GM21717 (cell line): ENCODE data around the gene HSP90AB1.

Experiments
- ATAC-seq: cut with Tn5 transposase; IDR thresholded peaks from one replicate; pipeline ENCODE4 v1.9.1; 2021; ENCODE audit warnings: mild to moderate bottlenecking, moderate library complexity; ENCODE audit not compliant: unreplicated experiment

The HSP90AB1 gene

DNA sequence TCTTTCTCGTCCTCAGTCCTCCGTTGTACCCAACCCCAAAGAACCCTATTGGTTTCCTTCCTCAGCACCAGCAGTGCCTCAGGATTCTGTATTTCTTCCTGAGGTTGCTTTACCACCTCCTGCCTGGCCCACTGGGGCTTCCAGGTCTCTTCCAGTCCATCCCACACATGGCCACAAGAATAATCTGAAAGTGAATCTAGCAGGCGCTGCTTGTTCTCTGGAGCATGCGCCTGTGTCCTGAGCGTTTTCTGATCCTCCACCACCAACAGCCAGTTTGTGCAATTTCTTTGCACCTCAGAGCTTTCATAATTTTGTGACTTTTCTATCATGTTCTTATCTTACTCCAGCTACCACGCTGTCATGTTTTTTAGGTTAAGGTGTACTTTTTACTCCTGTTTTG is 11.6 kb upstream of the HSP90AB1 start:
- no peak for ATAC-seq

DNA sequence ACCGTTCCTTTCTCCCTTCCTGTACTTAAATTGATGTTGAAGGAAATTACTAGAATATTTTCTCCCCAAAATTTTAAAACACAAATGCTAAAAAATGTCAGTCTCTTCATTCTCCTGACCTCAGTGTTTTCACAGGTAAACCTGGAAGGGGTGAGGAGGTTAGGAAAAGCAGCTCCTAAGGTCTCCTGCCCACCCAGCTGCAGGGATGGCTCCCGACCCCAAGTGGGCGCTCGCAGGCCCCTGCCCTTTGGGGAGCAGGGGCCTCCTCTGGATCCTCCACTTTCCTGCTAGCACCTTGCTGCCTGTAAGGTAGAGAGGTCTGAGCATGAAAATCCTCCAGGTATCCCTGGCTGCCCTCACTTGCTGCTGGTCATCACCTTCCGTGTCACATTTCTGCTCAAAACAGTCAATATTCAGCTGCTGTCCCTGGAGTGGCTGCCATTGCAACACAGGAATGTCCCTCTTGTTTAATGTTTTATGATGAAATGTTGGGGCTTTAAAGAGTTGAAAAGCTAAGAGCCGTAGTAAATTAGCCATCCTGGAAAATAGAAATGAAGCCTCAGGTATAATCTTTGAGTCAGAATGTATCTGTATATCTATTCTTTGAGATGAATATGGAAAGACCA is 10.9 kb upstream of the HSP90AB1 start:
- no peak for ATAC-seq

- peak; percentile 56 for ATAC-seq
Observed at GRCh38 chr6:44237021-44237812, 9.7 kb upstream of the HSP90AB1 start.

- peak; percentile 75 for ATAC-seq
Observed at GRCh38 chr6:44237813-44238433, 9.0 kb upstream of the HSP90AB1 start.

DNA sequence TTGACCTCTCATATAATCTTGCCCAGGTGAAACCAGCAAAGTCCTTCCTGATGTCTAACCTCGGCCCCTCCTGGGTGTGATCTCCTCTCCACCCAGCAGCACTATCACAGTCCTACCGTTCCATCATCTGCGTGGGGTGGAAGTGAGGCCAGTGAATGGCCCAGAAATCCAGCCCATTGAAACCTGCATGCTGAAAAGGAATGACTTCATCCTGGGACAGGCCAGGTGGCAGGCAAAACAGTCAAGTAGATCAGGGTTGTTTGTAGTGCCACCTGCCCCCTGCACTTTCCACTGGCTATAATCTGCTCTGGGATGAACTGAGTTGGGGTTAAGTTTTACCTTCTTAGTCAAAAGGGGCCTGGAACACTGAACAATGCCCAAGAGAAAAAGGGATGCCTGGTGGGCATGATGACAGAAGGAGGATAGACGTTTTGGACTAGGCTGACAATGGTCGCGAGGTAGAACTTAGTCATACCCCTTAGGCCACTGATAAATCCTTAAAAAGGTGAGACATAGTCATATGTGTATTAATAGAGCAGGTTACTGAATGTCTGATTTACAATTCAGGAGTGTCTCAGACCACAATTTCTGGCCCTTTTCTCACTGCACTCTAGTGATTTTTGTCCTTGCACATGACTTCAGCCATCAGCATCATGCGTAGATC is 8.1 kb upstream of the HSP90AB1 start:
- ATAC-seq: no peak

- ATAC-seq: no peak
Observed at GRCh38 chr6:44243345-44243744, 3.6 kb upstream of the HSP90AB1 start.

- ATAC-seq: no peak
Observed at GRCh38 chr6:44245391-44245911, 1.4 kb upstream of the HSP90AB1 start.

DNA sequence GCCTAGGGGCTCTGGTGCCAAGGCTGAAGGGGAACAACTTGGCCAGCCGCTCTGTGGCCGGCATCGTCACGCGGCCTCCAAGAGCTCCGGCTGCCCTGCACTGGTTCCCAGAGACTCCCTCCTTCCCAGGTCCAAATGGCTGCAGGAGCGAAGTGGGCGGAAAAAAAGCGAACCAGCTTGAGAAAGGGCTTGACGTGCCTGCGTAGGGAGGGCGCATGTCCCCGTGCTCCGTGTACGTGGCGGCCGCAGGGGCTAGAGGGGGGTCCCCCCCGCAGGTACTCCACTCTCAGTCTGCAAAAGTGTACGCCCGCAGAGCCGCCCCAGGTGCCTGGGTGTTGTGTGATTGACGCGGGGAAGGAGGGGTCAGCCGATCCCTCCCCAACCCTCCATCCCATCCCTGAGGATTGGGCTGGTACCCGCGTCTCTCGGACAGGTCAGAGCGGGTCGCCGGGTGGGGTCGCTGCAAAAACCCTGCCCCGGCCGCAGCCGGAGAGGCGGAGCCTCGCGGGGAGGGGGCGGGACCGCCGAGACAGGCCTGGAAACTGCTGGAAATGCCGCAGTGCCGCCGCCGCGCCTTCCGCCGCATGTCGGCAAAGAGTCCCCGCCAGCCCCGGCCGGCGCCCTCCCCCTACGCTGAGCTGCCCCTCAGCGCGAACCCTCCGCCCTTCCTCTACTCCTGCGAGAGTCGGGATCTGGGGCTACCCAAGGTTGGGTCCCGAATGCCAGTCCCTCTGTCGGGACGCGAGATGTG is 814 bp upstream of the HSP90AB1 start:
- peak; percentile 42 for ATAC-seq

GRCh38 chr6:44247338-44248302 is 719 bp downstream of the HSP90AB1 start:
- peak; percentile 25 for ATAC-seq

DNA sequence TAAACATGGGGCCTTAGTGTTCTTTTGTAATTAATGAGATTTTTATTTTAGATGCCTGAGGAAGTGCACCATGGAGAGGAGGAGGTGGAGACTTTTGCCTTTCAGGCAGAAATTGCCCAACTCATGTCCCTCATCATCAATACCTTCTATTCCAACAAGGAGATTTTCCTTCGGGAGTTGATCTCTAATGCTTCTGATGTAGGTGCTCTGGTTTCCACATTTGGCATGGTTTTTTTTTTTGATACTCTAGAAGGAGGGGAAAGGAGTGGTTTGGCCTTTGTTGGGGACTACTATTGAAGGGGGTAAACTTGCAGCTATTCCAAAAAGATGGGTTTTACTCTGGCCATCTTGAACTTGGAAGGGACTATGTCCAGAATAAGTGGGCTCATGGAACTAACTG is 1.7 kb downstream of the HSP90AB1 start:
- no peak for ATAC-seq

DNA sequence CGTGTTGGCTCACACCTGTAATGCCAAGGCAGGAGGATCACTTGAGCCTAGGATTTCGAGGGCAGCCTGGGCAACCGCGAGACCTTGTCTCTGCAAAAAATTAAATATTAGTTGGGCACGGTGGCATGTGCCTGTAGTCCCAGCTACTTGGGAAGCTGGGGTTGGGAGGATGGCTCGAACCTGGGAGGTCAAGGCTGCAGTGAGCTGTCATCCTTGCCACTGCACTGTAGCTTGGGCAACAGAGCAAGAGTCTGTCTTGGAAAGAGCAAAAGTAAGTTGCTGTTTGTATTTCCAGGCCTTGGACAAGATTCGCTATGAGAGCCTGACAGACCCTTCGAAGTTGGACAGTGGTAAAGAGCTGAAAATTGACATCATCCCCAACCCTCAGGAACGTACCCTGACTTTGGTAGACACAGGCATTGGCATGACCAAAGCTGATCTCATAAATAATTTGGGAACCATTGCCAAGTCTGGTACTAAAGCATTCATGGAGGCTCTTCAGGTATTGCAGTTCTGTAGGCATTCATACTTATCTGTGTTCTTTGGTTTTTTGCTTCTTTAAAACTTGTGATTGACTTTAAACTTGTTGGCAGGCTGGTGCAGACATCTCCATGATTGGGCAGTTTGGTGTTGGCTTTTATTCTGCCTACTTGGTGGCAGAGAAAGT is 2.3 kb downstream of the HSP90AB1 start:
- no peak for ATAC-seq

DNA sequence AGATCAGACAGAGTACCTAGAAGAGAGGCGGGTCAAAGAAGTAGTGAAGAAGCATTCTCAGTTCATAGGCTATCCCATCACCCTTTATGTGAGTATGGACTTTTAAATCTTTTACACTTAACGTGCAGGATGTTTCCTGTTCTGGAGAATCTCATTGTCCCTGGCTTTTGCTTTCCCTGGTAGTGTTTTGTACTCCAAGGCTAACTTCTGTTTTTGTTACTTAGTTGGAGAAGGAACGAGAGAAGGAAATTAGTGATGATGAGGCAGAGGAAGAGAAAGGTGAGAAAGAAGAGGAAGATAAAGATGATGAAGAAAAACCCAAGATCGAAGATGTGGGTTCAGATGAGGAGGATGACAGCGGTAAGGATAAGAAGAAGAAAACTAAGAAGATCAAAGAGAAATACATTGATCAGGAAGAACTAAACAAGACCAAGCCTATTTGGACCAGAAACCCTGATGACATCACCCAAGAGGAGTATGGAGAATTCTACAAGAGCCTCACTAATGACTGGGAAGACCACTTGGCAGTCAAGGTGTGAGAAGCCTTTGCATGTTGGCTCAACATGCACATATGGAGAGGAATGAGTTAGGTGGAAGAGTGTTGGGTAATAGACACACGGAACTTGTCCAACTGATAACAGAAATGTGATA is 3.3 kb downstream of the HSP90AB1 start:
- no peak for ATAC-seq

DNA sequence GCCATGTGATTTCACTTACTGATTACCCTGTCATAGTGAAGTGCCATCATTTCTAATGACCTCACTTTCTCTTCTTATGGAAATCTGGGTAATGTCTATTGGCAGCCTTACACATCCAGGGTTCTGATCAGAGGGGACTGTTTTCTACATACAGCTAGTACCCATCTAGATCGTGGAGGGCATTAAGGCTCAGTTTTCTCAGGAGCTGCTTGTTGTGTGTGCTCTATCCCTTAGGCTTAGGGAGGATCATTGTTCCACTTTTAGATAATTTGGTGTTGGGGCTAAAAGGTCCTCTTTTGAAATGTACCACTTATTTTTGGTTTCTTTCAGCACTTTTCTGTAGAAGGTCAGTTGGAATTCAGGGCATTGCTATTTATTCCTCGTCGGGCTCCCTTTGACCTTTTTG is 3.8 kb downstream of the HSP90AB1 start:
- no peak for ATAC-seq

DNA sequence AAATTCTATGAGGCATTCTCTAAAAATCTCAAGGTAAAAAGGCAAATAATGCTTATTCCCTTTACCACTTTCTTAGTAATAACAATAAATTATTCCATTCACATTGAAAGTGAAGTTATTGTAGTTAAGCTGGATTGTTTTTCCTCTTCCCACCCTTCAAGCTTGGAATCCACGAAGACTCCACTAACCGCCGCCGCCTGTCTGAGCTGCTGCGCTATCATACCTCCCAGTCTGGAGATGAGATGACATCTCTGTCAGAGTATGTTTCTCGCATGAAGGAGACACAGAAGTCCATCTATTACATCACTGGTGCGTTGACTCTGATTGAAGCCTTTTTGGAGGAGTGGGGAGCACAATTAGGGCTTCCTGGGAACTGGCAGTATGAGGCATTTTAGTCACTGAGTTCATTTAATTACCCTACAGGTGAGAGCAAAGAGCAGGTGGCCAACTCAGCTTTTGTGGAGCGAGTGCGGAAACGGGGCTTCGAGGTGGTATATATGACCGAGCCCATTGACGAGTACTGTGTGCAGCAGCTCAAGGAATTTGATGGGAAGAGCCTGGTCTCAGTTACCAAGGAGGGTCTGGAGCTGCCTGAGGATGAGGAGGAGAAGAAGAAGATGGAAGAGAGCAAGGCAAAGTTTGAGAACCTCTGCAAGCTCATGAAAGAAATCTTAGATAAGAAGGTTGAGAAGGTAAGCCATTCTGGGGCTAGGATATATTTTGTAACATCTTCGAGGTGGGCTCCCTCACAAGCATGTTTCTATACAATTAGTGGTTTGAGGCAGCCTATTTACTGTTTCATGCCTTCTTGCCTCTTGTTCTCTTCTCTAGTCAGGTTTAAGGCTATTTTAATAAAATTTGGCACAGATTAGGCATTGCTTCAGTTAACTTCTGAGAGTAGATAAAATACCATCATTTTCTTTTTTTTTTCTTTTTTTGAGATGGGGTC is 4.9 kb downstream of the HSP90AB1 start:
- no peak for ATAC-seq

DNA sequence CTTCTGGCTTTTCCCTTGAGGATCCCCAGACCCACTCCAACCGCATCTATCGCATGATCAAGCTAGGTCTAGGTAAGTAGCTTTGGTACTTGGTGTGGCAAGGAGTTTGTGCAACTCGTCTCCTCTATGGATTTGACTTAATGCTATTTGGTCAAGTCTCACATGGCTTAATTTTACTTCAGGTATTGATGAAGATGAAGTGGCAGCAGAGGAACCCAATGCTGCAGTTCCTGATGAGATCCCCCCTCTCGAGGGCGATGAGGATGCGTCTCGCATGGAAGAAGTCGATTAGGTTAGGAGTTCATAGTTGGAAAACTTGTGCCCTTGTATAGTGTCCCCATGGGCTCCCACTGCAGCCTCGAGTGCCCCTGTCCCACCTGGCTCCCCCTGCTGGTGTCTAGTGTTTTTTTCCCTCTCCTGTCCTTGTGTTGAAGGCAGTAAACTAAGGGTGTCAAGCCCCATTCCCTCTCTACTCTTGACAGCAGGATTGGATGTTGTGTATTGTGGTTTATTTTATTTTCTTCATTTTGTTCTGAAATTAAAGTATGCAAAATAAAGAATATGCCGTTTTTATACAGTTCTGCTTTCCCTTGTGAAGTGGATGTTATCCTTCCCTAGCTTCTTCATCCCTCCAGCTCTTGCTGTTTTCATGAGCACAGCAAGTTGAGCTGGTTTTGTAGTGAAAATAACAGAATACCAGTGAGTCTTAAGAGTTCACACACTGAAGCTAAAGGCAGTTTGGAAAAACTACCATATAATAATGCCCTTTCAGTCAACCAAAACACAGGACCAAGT is 6.6 kb downstream of the HSP90AB1 start:
- no peak for ATAC-seq
